Fibroblast of skin of scalp (primary cell): ENCODE data around the gene RUSF1.
"Not testable (repeated sequence)": the region's sequence is repeated elsewhere in the genome, so short reads cannot be mapped to it uniquely, and the experiment has no call there.

Source experiments
- DNase-seq: peaks from one replicate; pipeline ENCODE4 v3.0.0-alpha.2; 2013

The RUSF1 gene

GRCh38 chr16:31486045-31486444 is 22.1 kb downstream of the RUSF1 start:
- no peak for DNase-seq

GRCh38 chr16:31485571-31485970 is 22.6 kb downstream of the RUSF1 start:
- no peak for DNase-seq

GRCh38 chr16:31484491-31485171 is 23.6 kb downstream of the RUSF1 start:
- DNase-seq, result no peak

DNA sequence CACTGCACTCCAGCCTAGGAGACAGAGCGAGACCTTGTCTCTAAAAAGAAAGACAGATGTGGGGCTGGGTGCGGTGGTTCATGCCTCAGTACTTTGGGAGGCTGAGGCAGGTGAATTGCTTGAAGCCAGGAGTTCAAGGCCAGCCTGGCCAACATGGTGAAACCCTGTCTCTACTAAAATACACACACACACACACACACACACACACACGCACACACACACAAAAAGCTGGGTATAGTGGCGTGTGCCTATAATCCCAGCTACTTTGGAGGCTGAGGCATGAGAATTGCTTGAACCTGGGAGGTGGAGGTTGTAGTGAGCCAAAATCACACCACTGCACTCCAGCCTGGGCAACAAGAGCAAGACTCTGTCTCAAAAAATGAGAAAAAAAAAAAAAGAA is 24.1 kb downstream of the RUSF1 start:
- DNase-seq, result not testable (repeated sequence)

GRCh38 chr16:31483081-31483480 is 25.1 kb downstream of the RUSF1 start, which contains the start of gene SLC5A2:
TSS of gene SLC5A2 (plus strand) at chr16:31483123. CDS start at chr16:31483137, 14 bp downstream.
- no peak for DNase-seq

GRCh38 chr16:31480851-31481536 is 27.2 kb downstream of the RUSF1 start:
- DNase-seq, result no peak

- DNase-seq, result no peak
Measured at GRCh38 chr16:31479751-31480150, 28.4 kb downstream of the RUSF1 start.

DNA sequence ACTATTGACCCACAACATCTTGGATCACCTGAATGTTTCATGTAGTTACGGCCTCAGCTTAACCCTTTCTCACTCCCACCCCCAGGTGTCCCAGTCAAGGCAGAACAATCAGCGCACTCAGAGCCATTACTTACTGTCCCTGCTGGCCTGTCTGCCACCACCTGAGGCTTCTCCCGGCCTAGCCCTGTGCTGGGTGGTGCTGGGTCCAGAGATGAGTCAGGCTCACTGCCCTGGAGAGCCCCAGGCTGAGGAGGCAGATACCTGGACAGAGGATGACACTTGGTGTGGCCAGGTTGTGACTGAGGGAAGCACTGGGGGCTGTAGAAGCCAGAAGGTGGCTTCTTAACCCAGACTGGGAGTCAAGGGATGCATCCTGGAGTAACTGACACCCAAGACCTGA is 29.2 kb downstream of the RUSF1 start:
- no peak for DNase-seq

GRCh38 chr16:31477220-31478216 is 30.7 kb downstream of the RUSF1 start:
- no peak for DNase-seq

DNA sequence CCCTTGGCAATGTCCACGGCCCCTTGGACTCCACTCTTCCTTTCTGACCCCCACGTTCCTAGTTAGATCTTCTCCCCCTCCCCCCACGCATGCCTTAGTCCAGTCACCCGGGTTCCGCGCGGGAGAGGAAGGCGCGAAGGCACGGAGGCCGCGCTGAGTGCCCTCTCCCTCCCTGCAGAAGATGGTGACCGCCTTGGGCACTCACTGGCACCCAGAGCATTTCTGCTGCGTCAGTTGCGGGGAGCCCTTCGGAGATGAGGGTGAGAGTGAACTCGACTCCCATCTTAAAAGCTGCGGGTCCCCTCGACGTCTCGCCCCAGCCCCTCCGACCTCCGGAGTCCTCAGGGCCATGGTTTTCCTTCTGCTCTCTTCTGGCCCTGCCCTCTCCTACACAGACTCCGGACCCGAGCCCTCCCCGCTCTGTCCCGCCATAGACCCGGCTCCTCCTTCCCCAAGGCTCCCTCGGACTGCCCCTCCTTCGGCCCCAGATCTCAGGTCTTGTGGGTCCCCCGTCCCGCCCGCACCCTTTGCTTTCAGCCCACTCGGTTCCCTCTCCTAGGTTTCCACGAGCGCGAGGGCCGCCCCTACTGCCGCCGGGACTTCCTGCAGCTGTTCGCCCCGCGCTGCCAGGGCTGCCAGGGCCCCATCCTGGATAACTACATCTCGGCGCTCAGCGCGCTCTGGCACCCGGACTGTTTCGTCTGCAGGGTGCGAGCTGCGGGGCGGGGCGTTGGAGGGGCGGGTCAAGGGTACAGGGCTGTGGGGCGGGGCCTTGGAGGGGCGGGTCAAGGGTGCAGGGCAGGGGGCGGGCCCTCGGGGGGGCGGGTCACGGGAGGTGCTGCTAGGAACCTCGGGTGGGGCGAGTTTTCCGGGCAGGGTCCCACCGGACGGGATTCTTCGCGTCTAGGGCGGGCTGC is 31.6 kb downstream of the RUSF1 start:
- no peak for DNase-seq

GRCh38 chr16:31475946-31476302 is 32.3 kb downstream of the RUSF1 start:
- DNase-seq, result no peak

DNA sequence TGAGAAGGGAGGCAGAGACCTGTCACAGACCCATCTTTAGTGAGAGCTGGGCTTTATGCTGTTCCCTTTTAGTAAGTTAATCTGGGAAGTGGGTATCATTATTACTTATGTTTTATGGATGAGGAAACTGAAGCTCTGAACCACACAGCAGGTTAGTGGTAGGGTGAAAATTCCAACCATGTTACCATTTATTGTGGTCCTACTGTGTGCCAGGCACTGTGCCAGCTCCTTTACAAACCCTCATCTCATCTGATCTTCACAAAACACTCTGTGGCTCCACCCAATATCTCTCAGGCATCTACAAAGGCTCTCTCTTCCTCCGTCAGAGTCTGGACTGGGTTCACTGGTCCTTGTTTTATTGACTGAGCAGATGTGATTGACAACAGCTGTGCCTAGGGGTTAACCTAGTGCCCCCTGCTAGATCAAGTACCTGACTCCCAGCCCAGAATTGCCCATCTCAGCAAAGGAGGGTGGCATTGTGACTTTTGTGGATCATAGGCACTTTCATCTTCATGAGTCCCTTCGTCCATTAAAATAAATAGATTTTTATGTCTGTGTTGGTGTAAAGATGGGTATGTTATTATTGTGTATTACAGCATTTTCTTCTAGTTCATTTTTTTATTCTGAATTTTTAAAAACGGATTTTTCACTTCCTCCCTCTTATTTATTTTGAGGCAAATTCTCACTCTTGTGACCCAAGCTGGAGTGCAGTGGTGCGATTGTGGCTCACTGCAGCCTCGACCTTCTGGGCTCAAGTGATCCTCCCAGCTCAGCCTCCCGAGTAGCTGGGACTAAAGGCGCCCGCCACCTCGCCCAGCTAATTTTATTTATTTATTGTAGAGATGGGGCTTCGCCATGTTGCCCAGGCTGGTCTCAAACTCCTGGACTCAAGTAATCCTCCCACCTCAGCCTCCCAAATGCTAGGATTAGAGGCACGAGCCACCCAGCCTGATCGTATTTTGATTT is 33.1 kb downstream of the RUSF1 start:
- DNase-seq, result no peak

GRCh38 chr16:31474173-31474714 is 33.9 kb downstream of the RUSF1 start:
- DNase-seq, result peak; percentile 57

DNA sequence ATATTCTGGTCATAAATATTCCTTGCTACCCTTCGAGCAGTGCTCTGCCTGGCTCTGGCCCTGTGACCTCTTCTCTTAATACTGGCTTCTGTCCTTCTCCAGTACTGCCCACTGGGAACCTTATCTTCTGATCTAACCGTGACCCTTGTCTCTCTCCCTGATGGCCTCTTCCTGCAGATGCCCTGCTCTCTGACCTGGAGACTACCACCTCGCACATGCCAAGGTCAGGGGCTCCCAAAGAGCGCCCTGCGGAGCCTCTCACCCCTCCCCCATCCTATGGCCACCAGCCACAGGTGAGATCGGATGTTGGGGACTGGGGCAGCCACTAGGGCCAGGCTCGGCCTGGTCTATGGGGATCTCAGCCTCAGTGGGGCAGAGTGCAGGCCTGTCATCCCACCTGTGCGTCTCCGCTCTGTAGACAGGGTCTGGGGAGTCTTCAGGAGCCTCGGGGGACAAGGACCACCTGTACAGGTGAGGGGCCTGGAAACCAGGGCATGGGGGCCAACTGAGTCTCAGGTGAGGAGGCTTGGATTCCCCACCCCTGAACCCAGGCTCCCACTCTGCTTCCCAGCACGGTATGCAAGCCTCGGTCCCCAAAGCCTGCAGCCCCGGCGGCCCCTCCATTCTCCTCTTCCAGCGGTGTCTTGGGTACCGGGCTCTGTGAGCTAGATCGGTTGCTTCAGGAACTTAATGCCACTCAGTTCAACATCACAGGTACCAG is 34.8 kb downstream of the RUSF1 start:
- no peak for DNase-seq

GRCh38 chr16:31472709-31473203 is 35.4 kb downstream of the RUSF1 start:
- DNase-seq, result peak; percentile 97

GRCh38 chr16:31471875-31472708 is 36.1 kb downstream of the RUSF1 start, which contains the start of gene TGFB1I1:
TSS of gene TGFB1I1 (plus strand) at chr16:31472152. CDS start at chr16:31472189, 37 bp downstream.
- peak; percentile 96 for DNase-seq

- DNase-seq, result no peak
Measured at GRCh38 chr16:31471241-31471874, 36.8 kb downstream of the RUSF1 start.

DNA sequence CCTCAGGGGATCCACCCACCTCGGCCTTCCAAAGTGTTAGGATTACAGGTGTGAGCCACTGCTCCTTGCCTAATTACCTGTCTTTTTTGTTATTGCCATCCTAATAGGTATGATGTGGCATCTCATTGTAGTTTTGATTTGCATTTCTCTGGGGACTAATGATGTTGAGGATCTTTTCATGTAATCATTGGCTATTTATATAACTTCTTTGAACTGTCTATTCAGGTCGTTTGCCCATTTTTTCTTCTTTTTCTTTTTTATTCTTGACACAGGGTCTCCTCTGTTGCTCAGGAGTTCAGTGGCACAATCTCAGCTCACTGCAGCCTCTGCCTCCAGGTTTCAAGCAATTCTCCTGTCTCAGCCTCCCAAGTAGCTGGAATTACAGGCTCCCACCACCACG is 37.6 kb downstream of the RUSF1 start:
- no peak for DNase-seq
